HepG2 (cell line): Measurements from ENCODE around the gene METRNL. TPM values are rescaled to one million over a fixed set of nuclear protein-coding genes. Genes with fewer than 3 reads are reported as not detected.

Source experiments
- CREM ChIP-seq, 2 experiments: sonication (generic) in 1 of 2; formaldehyde crosslinking in 1 of 2; IDR thresholded peaks; 2 replicates each; pipeline versions ENCODE4 v1.4.0 to v1.6.1; 2016 to 2020; ENCODE audit warnings: antibody characterized with exemption in 1 of 2, mild to moderate bottlenecking in 1 of 2, missing genetic modification reagents in 1 of 2
- FOSL1 ChIP-seq: sonication (generic); formaldehyde crosslinking; IDR thresholded peaks from 2 replicates; pipeline ENCODE4 v1.9.0; 2021; ENCODE audit warnings: missing genetic modification reagents, borderline replicate concordance
- GFI1 ChIP-seq: sonication (generic); formaldehyde crosslinking; IDR thresholded peaks from 2 replicates; pipeline ENCODE4 v1.5.0; 2020; ENCODE audit warnings: missing genetic modification reagents, mild to moderate bottlenecking, borderline replicate concordance
- HOXA9 ChIP-seq: sonication (generic); formaldehyde crosslinking; IDR thresholded peaks from 2 replicates; pipeline ENCODE4 v1.8.1; 2022; ENCODE audit warnings: missing genetic modification reagents, mild to moderate bottlenecking, moderate library complexity, borderline replicate concordance
- KAT2B ChIP-seq: fragments of 150-350 bp; IDR thresholded peaks from 2 replicates; pipeline ENCODE4 v1.6.1; 2014; ENCODE audit warnings: low read depth, low read length, borderline replicate concordance
- MAZ ChIP-seq, 2 experiments: sonication (generic) in 1 of 2; formaldehyde crosslinking in 1 of 2; IDR thresholded peaks; 2 replicates each; pipeline versions ENCODE4 v1.5.0 to v1.6.1; 2012 to 2020; ENCODE audit warnings: low read depth in 2 of 2, mild to moderate bottlenecking in 2 of 2, borderline replicate concordance in 1 of 2, improper control_type of control experiment in 1 of 2, low read length in 1 of 2, missing genetic modification reagents in 1 of 2, moderate library complexity in 1 of 2
- SIX1 ChIP-seq: sonication (generic); formaldehyde crosslinking; IDR thresholded peaks from 2 replicates; pipeline ENCODE4 v1.4.0; 2020; ENCODE audit warnings: missing genetic modification reagents, borderline replicate concordance
- TOPORS ChIP-seq: sonication (generic); formaldehyde crosslinking; IDR thresholded peaks from 2 replicates; pipeline ENCODE4 v1.8.0; 2023; ENCODE audit warnings: mild to moderate bottlenecking, missing genetic modification reagents
- TP53 ChIP-seq: sonication (generic); formaldehyde crosslinking; conservative IDR thresholded peaks from 2 replicates; pipeline ENCODE4 v1.4.0; 2020; ENCODE audit warnings: missing genetic modification reagents
- ZBTB8A ChIP-seq: sonication (generic); formaldehyde crosslinking; IDR thresholded peaks from 2 replicates; pipeline ENCODE4 v1.4.0; 2020; ENCODE audit warnings: mild to moderate bottlenecking, low read depth, missing genetic modification reagents, borderline replicate concordance
- ZNF563 ChIP-seq: sonication (generic); formaldehyde crosslinking; IDR thresholded peaks from 2 replicates; pipeline ENCODE4 v1.8.0; 2022; ENCODE audit warnings: mild to moderate bottlenecking, moderate library complexity, missing genetic modification reagents
- ZSCAN21 ChIP-seq: sonication (generic); formaldehyde crosslinking; IDR thresholded peaks from 2 replicates; pipeline ENCODE4 v1.8.0; 2022; ENCODE audit warnings: mild to moderate bottlenecking, missing genetic modification reagents, moderate library complexity, borderline replicate concordance
- polyA plus RNA-seq, 8 experiments: library from polyadenylated mRNA; depleted of rRNA in 3 of 8; stranded (reverse) in 7 of 8; unstranded in 1 of 8; fragments of >200 nt; fragmentation: Illumina TruSeq in 4 of 8; extraction: Trizol in 4 of 8; gene quantifications; 2 replicates each; pipeline versions ENCODE4 v1.2.1 to v1.2.3, GENCODE V29; 2011 to 2016; ENCODE audit warnings: low read depth in 4 of 8, missing spikeins in 1 of 8, mixed read lengths in 1 of 8; ENCODE audit not compliant: insufficient read depth in 1 of 8
- total RNA-seq, 5 experiments: library from RNA; depleted of rRNA; stranded (reverse); fragments of >200 nt; fragmentation: Illumina TruSeq; extraction: Trizol; gene quantifications; 2 replicates each; pipeline ENCODE4 v1.2.3, GENCODE V29; 2016; ENCODE audit warnings: low read depth in 1 of 5
- TF ChIP-seq, protein P1 (sequence below): sonication (generic); formaldehyde crosslinking; IDR thresholded peaks from 2 replicates; pipeline ENCODE4 v1.4.0; 2020; ENCODE audit warnings: missing genetic modification reagents
- TF ChIP-seq, protein P2 (sequence below): sonication (generic); formaldehyde crosslinking; IDR thresholded peaks from 2 replicates; pipeline ENCODE4 v1.5.1; 2020; ENCODE audit warnings: missing genetic modification reagents, mild to moderate bottlenecking, borderline replicate concordance
- TF ChIP-seq, protein P3 (sequence below): sonication (generic); formaldehyde crosslinking; IDR thresholded peaks from 2 replicates; pipeline ENCODE4 v1.4.0; 2020; ENCODE audit warnings: missing genetic modification reagents, mild to moderate bottlenecking, borderline replicate concordance
- TF ChIP-seq, protein P4 (sequence below): sonication (generic); formaldehyde crosslinking; IDR thresholded peaks from 2 replicates; pipeline ENCODE4 v1.4.0; 2020; ENCODE audit warnings: missing genetic modification reagents, borderline replicate concordance
- TF ChIP-seq, protein P5 (sequence below): sonication (generic); formaldehyde crosslinking; IDR thresholded peaks from 2 replicates; pipeline ENCODE4 v1.8.0; 2022; ENCODE audit warnings: mild to moderate bottlenecking, missing genetic modification reagents, moderate library complexity

Gene METRNL
- total and polyA plus RNA-seq, 2 of the 13 experiments (the other 11 are each of a cell fraction or from before 2014, with no cell fraction given), result 0.66 to 0.84 TPM

DNA sequence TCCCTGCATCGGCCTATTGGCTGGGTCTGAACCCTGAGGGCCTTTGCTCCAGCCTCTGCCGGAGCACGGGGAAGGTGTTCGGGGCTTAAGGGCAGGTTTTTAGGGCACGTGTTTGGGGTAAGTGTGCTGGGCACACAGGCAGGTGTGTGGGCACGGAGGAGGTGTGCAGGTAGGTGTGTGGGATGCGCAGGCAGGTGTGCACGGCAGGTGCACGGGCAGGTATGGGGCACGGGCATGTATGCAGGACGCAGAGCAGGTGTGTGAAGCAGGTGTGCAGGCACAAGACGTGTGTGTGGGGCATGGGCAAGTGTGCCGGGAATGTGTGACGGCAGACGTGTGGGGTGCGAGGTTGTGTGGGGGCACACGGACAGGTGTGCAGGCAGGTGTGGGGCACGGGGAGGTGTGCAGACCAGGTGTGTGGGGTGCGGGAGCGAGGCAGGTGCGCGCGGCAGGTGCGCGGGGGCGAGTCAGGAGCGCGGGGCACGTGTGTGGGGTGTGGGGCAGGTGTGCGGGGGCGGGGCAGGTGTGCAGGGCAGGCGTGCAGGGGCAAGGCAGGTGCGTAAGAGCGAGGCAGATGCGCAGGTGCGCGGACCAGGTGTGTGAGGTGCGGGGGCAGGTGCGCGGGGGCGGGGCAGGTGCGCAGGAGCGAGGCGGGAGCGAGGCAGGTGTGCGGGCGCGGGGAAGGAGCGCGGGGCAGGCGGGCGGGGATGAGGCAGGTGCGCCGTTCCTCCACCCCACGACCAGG is 28.6 kb upstream of the METRNL start (continued):
- TF ChIP-seq, protein P1, sequence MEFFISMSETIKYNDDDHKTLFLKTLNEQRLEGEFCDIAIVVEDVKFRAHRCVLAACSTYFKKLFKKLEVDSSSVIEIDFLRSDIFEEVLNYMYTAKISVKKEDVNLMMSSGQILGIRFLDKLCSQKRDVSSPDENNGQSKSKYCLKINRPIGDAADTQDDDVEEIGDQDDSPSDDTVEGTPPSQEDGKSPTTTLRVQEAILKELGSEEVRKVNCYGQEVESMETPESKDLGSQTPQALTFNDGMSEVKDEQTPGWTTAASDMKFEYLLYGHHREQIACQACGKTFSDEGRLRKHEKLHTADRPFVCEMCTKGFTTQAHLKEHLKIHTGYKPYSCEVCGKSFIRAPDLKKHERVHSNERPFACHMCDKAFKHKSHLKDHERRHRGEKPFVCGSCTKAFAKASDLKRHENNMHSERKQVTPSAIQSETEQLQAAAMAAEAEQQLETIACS (CRISPR knock-in tag), result no peak
- 0 out of 2 replicates have a peak, but pooled peaks have one; percentile 12 for TF ChIP-seq HOXA9 (CRISPR knock-in tag)
- TF ChIP-seq CREM (IDR thresholded peaks at IDR 0.05), result no peak
- TF ChIP-seq CREM (CRISPR knock-in tag; IDR thresholded peaks at IDR 0.05), result no peak
- TF ChIP-seq, protein P2, sequence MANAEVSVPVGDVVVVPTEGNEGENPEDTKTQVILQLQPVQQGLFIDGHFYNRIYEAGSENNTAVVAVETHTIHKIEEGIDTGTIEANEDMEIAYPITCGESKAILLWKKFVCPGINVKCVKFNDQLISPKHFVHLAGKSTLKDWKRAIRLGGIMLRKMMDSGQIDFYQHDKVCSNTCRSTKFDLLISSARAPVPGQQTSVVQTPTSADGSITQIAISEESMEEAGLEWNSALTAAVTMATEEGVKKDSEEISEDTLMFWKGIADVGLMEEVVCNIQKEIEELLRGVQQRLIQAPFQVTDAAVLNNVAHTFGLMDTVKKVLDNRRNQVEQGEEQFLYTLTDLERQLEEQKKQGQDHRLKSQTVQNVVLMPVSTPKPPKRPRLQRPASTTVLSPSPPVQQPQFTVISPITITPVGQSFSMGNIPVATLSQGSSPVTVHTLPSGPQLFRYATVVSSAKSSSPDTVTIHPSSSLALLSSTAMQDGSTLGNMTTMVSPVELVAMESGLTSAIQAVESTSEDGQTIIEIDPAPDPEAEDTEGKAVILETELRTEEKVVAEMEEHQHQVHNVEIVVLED (CRISPR knock-in tag), result no peak
- no peak for TF ChIP-seq FOSL1 (CRISPR knock-in tag)
- TF ChIP-seq, protein P3, sequence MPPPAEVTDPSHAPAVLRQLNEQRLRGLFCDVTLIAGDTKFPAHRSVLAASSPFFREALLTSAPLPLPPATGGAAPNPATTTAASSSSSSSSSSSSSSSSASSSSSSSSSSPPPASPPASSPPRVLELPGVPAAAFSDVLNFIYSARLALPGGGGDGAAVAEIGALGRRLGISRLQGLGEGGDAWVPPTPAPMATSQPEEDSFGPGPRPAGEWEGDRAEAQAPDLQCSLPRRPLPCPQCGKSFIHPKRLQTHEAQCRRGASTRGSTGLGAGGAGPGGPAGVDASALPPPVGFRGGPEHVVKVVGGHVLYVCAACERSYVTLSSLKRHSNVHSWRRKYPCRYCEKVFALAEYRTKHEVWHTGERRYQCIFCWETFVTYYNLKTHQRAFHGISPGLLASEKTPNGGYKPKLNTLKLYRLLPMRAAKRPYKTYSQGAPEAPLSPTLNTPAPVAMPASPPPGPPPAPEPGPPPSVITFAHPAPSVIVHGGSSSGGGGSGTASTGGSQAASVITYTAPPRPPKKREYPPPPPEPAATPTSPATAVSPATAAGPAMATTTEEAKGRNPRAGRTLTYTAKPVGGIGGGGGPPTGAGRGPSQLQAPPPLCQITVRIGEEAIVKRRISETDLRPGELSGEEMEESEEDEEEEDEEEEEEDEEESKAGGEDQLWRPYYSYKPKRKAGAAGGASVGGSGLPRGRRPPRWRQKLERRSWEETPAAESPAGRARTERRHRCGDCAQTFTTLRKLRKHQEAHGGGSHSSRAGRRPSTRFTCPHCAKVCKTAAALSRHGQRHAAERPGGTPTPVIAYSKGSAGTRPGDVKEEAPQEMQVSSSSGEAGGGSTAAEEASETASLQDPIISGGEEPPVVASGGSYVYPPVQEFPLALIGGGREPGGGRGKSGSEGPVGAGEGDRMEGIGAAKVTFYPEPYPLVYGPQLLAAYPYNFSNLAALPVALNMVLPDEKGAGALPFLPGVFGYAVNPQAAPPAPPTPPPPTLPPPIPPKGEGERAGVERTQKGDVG (CRISPR knock-in tag), result no peak; the same call in 1 of the 2 replicates
- TF ChIP-seq, protein P4, sequence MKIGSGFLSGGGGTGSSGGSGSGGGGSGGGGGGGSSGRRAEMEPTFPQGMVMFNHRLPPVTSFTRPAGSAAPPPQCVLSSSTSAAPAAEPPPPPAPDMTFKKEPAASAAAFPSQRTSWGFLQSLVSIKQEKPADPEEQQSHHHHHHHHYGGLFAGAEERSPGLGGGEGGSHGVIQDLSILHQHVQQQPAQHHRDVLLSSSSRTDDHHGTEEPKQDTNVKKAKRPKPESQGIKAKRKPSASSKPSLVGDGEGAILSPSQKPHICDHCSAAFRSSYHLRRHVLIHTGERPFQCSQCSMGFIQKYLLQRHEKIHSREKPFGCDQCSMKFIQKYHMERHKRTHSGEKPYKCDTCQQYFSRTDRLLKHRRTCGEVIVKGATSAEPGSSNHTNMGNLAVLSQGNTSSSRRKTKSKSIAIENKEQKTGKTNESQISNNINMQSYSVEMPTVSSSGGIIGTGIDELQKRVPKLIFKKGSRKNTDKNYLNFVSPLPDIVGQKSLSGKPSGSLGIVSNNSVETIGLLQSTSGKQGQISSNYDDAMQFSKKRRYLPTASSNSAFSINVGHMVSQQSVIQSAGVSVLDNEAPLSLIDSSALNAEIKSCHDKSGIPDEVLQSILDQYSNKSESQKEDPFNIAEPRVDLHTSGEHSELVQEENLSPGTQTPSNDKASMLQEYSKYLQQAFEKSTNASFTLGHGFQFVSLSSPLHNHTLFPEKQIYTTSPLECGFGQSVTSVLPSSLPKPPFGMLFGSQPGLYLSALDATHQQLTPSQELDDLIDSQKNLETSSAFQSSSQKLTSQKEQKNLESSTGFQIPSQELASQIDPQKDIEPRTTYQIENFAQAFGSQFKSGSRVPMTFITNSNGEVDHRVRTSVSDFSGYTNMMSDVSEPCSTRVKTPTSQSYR (CRISPR knock-in tag), result no peak
- TF ChIP-seq ZNF563 (CRISPR knock-in tag), result no peak
- no peak for TF ChIP-seq GFI1
- no peak for TF ChIP-seq KAT2B
- TF ChIP-seq ZBTB8A (CRISPR knock-in tag), result no peak
- TF ChIP-seq TOPORS (CRISPR knock-in tag), result no peak
- no peak for TF ChIP-seq MAZ (IDR thresholded peaks at IDR 0.05; ENCODE audit: borderline replicate concordance, low read depth, low read length)
- TF ChIP-seq MAZ (CRISPR knock-in tag; IDR thresholded peaks at IDR 0.05; ENCODE audit: low read depth), result no peak
- TF ChIP-seq ZSCAN21 (CRISPR knock-in tag), result no peak
- TF ChIP-seq TP53 (CRISPR knock-in tag), result no peak
- no peak for TF ChIP-seq SIX1
- TF ChIP-seq, protein P5, sequence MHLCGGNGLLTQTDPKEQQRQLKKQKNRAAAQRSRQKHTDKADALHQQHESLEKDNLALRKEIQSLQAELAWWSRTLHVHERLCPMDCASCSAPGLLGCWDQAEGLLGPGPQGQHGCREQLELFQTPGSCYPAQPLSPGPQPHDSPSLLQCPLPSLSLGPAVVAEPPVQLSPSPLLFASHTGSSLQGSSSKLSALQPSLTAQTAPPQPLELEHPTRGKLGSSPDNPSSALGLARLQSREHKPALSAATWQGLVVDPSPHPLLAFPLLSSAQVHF (CRISPR knock-in tag), result no peak
